Astrocyte (in vitro differentiated cells and primary cell): ENCODE measurements around the gene MIDN. TPM values are rescaled to one million over a fixed set of nuclear protein-coding genes. Genes with fewer than 3 reads are reported as not detected.

ENCODE experiments used
- DNase-seq: peaks from one replicate; pipeline ENCODE4 v3.0.0-alpha.2; 2010; ENCODE audit warnings: low read depth
- FAIRE-seq: peaks from 2 replicates; lab custom pipeline; 2011; peaks lifted over from hg19 to GRCh38; lab: Jason Lieb, UNC
- H2AFZ ChIP-seq: 2 replicates; pipeline ENCODE4 v1.6.0; 2012; ENCODE audit warnings: low read depth, low read length, inconsistent platforms
- H3K27ac ChIP-seq: 2 replicates; pipeline ENCODE4 v1.5.1; 2011; ENCODE audit warnings: low read depth, low read length, inconsistent platforms
- H3K27me3 ChIP-seq: 2 replicates; pipeline ENCODE4 v1.6.0; 2011; ENCODE audit warnings: low read length, inconsistent platforms; ENCODE audit not compliant: insufficient read depth
- H3K36me3 ChIP-seq: 2 replicates; pipeline ENCODE4 v1.5.1; 2011; ENCODE audit warnings: low read length, inconsistent platforms; ENCODE audit not compliant: insufficient read depth
- H3K4me1 ChIP-seq: 2 replicates; pipeline ENCODE4 v1.5.1; 2011; ENCODE audit warnings: low read length, inconsistent platforms; ENCODE audit not compliant: insufficient read depth
- H3K4me2 ChIP-seq: 2 replicates; pipeline ENCODE4 v1.6.0; 2012; ENCODE audit warnings: low read length, inconsistent platforms
- H3K4me3 ChIP-seq: 2 replicates; pipeline ENCODE4 v1.5.1; 2011; ENCODE audit warnings: low read depth, mild to moderate bottlenecking, low read length, inconsistent platforms; ENCODE audit not compliant: insufficient read depth
- H3K79me2 ChIP-seq: 2 replicates; pipeline ENCODE4 v1.6.0; 2012; ENCODE audit warnings: mild to moderate bottlenecking, low read length, inconsistent platforms; ENCODE audit not compliant: insufficient read depth
- H3K9ac ChIP-seq: 2 replicates; pipeline ENCODE4 v1.6.0; 2012; ENCODE audit warnings: mild to moderate bottlenecking, low read length, inconsistent platforms
- H3K9me3 ChIP-seq: 2 replicates; pipeline ENCODE4 v1.5.1; 2012; ENCODE audit warnings: low read depth, mild to moderate bottlenecking, low read length, inconsistent platforms; ENCODE audit not compliant: insufficient read depth
- H4K20me1 ChIP-seq: 2 replicates; pipeline ENCODE4 v1.6.0; 2012; ENCODE audit warnings: low read length, inconsistent platforms; ENCODE audit not compliant: insufficient read depth
- H3K27ac Mint-ChIP-seq: one replicate; pipeline ENCODE4 v1.8.0; 2021; ENCODE audit warnings: mild to moderate bottlenecking, mixed read lengths; ENCODE audit not compliant: unreplicated experiment
- H3K27me3 Mint-ChIP-seq: one replicate; pipeline ENCODE4 v1.8.0; 2021; ENCODE audit warnings: low read depth, mixed read lengths; ENCODE audit not compliant: unreplicated experiment
- H3K36me3 Mint-ChIP-seq: one replicate; pipeline ENCODE4 v1.8.0; 2021; ENCODE audit warnings: low read depth, mixed read lengths; ENCODE audit not compliant: unreplicated experiment
- H3K4me1 Mint-ChIP-seq: one replicate; pipeline ENCODE4 v1.8.0; 2021; ENCODE audit warnings: low read depth, mixed read lengths; ENCODE audit not compliant: unreplicated experiment
- H3K4me3 Mint-ChIP-seq: one replicate; pipeline ENCODE4 v1.8.0; 2021; ENCODE audit warnings: mild to moderate bottlenecking, moderate library complexity, mixed read lengths; ENCODE audit not compliant: unreplicated experiment
- H3K9me3 Mint-ChIP-seq: one replicate; pipeline ENCODE4 v1.8.0; 2021; ENCODE audit warnings: mild to moderate bottlenecking, mixed read lengths; ENCODE audit not compliant: unreplicated experiment
- CTCF ChIP-seq: IDR thresholded peaks from 2 replicates; pipeline ENCODE4 v1.5.1; 2011; ENCODE audit warnings: low read depth, mild to moderate bottlenecking, inconsistent platforms, low read length, moderate library complexity; ENCODE audit not compliant: insufficient read depth
- EZH2 ChIP-seq: IDR thresholded peaks from 2 replicates; pipeline ENCODE4 v1.6.1; 2012; ENCODE audit warnings: mild to moderate bottlenecking, low read length, inconsistent platforms; ENCODE audit not compliant: insufficient read depth
- total RNA-seq: library from RNA; stranded (reverse); gene quantifications from 2 replicates; pipeline ENCODE4 v1.2.1, GENCODE V29; 2021

Gene MIDN
- total RNA-seq, 1 donor from 2014 or later, result 141 TPM

GRCh38 chr19:1219786-1220476 lies 28.5 kb upstream of the MIDN start:
- Histone ChIP-seq H3K4me2 (no peak overlapping the region), H2AFZ (no peak overlapping the region), H3K9ac (no peak overlapping the region), H3K27ac (no peak overlapping the region), H3K79me2 (peaks cover 47% of the 10 kb centered on the region), H3K4me3 (no peak overlapping the region), H3K36me3 (no peaks in the 10 kb centered on the region), H3K4me1 (peaks cover 20% of the 10 kb centered on the region), H4K20me1 (peaks cover 85% of the 10 kb centered on the region), H3K27me3 (no peaks in the 10 kb centered on the region), H3K9me3 (no peaks in the 10 kb centered on the region)
- FAIRE-seq (no peak), DNase-seq (no peak)
- no peaks in the 10 kb centered on the region for H3K36me3 Mint-ChIP-seq
- no peak overlapping the region for H3K27ac Mint-ChIP-seq
- TF ChIP-seq EZH2 (no peak), CTCF (no peak)
- H3K4me3 Mint-ChIP-seq, result no peak overlapping the region
- peaks cover 9% of the 10 kb centered on the region for H3K4me1 Mint-ChIP-seq
- H3K27me3 Mint-ChIP-seq, result no peaks in the 10 kb centered on the region
- H3K9me3 Mint-ChIP-seq, result no peaks in the 10 kb centered on the region

- peaks cover 41% of the 10 kb centered on the region for H3K79me2 ChIP-seq
- H3K4me1 Mint-ChIP-seq, result peaks cover 9% of the 10 kb centered on the region
- no peaks in the 10 kb centered on the region for H3K9me3 Mint-ChIP-seq
- no peak overlapping the region for H3K9ac ChIP-seq
- no peaks in the 10 kb centered on the region for H3K36me3 ChIP-seq
- no peaks in the 10 kb centered on the region for H3K27me3 ChIP-seq
- no peak overlapping the region for H3K27ac ChIP-seq
- no peak for DNase-seq
- H3K36me3 Mint-ChIP-seq, result no peaks in the 10 kb centered on the region
- no peak overlapping the region for H3K4me2 ChIP-seq
- peaks cover 15% of the 10 kb centered on the region for H3K4me1 ChIP-seq
- FAIRE-seq, result no peak
- TF ChIP-seq EZH2, result no peak
- TF ChIP-seq CTCF, result peak; percentile 3
- peaks cover 85% of the 10 kb centered on the region for H4K20me1 ChIP-seq
- no peaks in the 10 kb centered on the region for H3K27me3 Mint-ChIP-seq
- H3K9me3 ChIP-seq, result no peaks in the 10 kb centered on the region
- H3K4me3 ChIP-seq, result no peak overlapping the region
- no peak overlapping the region for H2AFZ ChIP-seq
- H3K27ac Mint-ChIP-seq, result no peak overlapping the region
- no peak overlapping the region for H3K4me3 Mint-ChIP-seq
These were observed 27.9 kb upstream of the MIDN start for GRCh38 chr19:1220477-1220930.
